ENCODE results near the gene EEF2K.

Gene EEF2K

DNA sequence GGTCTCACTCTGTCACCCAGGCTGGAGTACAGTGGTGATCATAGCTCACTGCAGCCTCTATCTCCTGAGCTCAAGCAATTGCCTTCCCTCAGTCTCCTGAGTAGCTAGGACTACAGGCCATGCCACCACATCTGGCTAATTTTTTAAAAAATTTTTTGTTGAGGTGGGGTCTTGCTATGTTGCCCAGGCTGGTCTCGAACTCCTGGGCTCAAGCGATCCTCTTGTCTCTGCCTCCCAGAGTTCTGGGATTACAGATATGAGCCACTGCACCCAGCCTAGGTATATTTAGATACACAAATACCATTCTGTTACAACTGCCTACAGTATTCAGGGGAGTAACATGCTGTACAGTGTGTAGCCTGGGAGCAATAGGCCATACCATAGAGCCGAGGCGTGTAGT, 105.4 kb downstream of the EEF2K start:
- Histone ChIP-seq H3K4me3 (no peak overlapping the region), H3K27ac (no peak overlapping the region)
- TF ChIP-seq, protein P1, sequence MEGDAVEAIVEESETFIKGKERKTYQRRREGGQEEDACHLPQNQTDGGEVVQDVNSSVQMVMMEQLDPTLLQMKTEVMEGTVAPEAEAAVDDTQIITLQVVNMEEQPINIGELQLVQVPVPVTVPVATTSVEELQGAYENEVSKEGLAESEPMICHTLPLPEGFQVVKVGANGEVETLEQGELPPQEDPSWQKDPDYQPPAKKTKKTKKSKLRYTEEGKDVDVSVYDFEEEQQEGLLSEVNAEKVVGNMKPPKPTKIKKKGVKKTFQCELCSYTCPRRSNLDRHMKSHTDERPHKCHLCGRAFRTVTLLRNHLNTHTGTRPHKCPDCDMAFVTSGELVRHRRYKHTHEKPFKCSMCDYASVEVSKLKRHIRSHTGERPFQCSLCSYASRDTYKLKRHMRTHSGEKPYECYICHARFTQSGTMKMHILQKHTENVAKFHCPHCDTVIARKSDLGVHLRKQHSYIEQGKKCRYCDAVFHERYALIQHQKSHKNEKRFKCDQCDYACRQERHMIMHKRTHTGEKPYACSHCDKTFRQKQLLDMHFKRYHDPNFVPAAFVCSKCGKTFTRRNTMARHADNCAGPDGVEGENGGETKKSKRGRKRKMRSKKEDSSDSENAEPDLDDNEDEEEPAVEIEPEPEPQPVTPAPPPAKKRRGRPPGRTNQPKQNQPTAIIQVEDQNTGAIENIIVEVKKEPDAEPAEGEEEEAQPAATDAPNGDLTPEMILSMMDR (IDR thresholded peaks at IDR 0.05) = no peak
- DNase-seq (ENCODE audit: low spot score) = no peak

DNA sequence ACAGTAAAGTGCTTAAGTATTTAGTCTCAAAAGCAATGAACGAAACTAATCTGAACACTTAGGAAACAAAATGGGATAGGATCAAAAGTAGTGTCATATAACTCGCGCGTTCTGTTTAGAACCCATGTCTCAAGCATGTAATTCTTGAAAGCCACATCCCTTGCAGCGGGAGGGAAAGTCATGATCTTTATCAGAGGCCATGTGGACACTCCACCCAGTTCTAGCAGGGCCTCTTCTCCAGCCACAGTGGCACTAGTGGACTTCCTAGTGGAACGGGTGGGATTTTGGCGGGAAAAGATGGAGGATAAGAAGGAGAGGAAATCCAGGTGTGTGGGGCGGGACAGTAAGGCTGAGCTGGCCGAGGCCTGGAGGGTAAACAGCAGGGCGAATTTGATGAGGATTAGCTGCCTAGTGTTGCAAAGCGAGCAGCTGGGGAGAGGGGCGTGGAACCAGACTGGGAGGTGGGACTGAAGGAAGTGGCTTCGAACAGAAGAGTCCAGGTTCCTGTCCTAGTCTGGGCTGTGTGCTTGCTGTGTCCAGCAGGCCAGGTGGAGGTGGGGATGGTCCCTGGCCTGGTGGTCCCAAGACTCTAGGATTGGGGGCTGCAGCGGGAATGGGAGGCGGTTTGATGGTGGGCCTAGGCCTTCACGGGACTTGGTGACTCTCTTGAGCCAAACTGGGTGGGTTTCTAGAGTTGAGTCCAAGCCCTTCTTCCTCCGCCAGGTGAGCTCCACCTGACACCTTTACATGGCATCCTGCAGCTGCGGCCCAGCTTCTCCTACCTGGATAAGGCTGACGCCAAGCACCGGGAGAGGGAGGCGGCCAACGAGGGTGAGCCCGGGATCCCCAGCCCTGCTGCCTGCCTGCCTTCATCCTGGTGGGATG, 107.1 kb downstream of the EEF2K start:
- Histone ChIP-seq H3K4me3 (no peak overlapping the region), H3K27ac (no peak overlapping the region)
- TF ChIP-seq, protein P1 (IDR thresholded peaks at IDR 0.05) = no peak
- peak; percentile 71 for DNase-seq (ENCODE audit: low spot score)

DNA sequence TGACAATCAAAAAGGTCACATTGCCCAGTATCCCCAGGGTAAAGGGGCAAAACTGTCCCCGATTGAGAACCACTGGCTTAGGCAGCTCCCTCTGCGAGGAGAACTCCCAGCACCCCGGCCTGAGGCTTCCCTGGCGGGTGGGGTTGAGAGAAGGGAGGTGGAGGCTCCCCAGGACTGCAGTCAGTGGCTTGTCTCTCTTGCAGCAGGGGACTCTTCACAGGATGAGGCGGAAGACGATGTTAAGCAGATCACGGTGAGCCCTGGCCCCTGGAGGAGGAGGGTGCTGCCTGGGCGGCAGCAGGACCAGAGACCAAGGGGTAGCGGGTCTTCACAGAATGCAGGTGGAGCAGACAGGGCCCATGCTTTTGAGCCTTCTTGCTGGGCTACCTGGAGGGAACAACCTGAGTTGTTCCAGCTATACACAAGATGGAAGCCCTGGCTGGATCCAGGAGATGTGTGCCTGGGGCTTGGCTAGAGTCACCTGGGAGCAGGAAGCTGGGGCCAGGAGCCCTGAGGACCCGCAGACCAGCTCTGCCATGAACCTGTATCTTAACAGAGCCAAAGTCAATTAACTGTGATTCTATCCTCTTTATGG, 107.9 kb downstream of the EEF2K start:
- TF ChIP-seq, protein P1 (IDR thresholded peaks at IDR 0.05) = no peak
- no peak overlapping the region for H3K27ac ChIP-seq
- DNase-seq (ENCODE audit: low spot score) = peak; percentile 59
- H3K4me3 ChIP-seq = no peak overlapping the region

DNA sequence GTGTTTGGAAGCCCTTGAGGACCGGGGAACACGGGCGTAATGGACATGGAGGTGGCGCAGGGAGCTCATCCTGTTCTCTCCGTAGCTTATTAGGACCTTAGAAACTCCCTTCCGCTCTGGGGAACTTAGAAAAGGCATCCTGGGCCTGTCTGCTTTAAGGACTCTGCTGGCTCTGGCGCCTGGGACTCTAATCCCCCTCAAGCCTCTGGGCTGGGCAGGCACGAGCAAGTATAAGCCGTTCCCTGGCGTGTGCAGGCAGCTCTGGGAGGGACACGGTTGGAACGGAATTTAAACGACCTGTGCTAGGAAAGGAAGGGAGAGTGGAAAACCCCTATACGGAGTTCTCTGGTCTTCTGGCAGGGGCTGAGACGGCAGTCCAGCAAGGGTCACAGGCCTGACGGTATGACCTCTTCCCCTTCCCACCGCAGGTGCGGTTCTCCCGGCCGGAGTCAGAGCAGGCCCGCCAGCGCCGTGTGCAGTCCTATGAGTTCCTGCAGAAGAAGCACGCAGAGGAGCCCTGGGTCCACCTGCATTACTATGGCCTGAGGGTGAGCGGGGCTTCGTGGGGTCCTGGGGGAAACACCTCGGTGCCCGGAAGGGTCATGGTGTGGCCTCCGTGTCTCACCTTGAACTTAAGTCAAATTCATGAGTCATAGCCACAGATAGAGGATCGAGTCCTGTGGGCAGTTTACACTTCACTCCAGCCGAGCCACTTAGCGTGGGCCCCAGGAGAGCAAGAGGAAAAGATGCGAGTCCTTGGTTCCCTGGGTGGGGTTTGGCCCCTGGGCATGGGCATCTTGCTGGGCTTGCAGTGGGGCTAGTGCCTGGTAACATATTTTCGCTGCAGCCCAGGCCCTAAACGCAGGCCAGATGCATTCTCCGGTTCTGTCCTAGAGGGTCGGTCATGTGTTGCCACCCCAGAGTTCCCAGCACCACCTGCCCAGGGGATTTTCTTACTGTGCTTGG, 108.9 kb downstream of the EEF2K start:
- TF ChIP-seq, protein P1 (IDR thresholded peaks at IDR 0.05) = no peak
- H3K4me3 ChIP-seq = no peak overlapping the region
- peak; percentile 49 for DNase-seq (ENCODE audit: low spot score)
- no peak overlapping the region for H3K27ac ChIP-seq

DNA sequence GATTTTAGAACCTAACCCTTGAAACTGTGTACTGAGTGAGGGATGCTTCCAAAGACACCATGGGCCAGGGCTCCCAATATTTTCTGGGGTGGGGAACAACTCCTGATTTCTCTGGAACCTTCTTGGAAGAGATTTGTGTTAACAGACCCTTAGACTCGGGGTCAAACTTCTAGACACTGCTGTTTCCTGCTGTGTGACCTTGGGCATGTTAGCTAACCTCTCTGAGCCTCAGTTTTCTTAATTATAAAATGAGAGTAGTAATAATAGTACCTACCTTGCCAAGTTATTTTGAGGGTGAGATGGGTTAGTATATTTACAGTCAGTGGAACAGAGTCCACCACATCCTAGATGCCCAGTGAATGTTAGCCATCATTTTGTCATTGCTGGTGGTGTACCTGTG, 109.9 kb downstream of the EEF2K start:
- TF ChIP-seq, protein P1 (IDR thresholded peaks at IDR 0.05) = no peak
- Histone ChIP-seq H3K4me3 (no peak overlapping the region), H3K27ac (no peak overlapping the region)
- no peak for DNase-seq (ENCODE audit: low spot score)

DNA sequence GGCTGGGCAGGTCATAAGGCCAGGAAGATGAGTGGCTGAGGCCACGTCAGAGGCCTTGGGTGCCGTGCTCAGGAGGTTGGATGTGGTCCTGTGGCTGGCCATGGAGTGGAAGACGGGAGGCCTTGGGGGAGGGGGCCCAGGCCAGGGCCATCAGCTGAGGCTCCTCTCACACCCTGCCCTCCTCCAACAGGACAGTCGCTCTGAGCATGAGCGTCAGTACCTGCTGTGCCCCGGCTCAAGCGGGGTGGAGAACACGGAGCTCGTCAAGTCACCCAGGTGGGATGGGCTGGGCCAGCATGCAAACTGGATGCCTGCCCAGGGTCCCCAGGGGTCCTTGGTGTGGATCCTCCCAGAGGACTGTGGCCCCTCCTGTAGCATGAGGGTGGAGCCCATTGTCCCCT, 110.3 kb downstream of the EEF2K start:
- Histone ChIP-seq H3K27ac (no peak overlapping the region), H3K4me3 (no peak overlapping the region)
- DNase-seq (ENCODE audit: low spot score) = peak; percentile 59
- TF ChIP-seq, protein P1 (IDR thresholded peaks at IDR 0.05) = no peak
